ENCODE results near the gene TBX10. TPM values are rescaled to one million over a fixed set of nuclear protein-coding genes. Genes with fewer than 3 reads are reported as not detected.
"Not testable (repeated sequence)": the region's sequence is repeated elsewhere in the genome, so short reads cannot be mapped to it uniquely, and the experiment has no call there.

The TBX10 gene
- polyA plus RNA-seq, 1 donor (not counting 4 experiments of a cell fraction or from before 2014, with no cell fraction given) = not detected

DNA sequence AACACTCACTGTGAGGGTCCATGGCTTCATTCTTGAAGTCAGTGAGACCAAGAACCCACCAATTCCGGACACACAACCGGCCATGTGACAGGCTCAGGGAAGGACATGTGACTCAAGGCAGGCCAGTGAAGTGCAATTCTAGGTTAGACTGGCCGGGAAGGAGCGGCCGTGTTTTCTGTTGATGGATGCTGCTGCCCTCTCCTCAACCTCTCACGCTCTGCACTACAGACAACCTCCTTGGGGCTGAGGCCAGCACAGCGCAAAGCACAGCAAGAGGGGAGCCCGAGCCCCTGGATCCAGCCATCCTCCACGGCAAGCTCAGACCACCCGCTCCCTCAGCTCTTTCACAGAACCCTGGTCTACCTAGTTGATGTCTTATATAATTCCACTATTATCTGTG lies 12.6 kb downstream of the TBX10 start:
- Histone ChIP-seq H2AFZ (ENCODE audit: control insufficient read depth, low read length) (no peak overlapping the region), H4K20me1 (ENCODE audit: control insufficient read depth, extremely low read depth, insufficient read depth, low read length) (no peaks in the 10 kb centered on the region), H3K79me2 (ENCODE audit: control insufficient read depth, insufficient read depth, low read length) (no peaks in the 10 kb centered on the region), H3K4me2 (ENCODE audit: control insufficient read depth, extremely low read depth, insufficient read depth, low read depth, low read length) (no peak overlapping the region), H3K36me3 (ENCODE audit: control insufficient read depth in 2 of 2, extremely low read depth in 1 of 2, insufficient read depth in 2 of 2, low read length in 2 of 2) (no peaks in the 10 kb centered on the region), H3K9me3 (ENCODE audit: control insufficient read depth, low read depth, low read length) (no peaks in the 10 kb centered on the region), H3K9me1 (ENCODE audit: control insufficient read depth, extremely low read depth, insufficient read depth, low read length) (no peaks in the 10 kb centered on the region), H3K9ac (ENCODE audit: control insufficient read depth, extremely low read depth, insufficient read depth, low read length) (no peak overlapping the region), H3K27ac (ENCODE audit: control insufficient read depth, insufficient read depth, low read length) (no peak overlapping the region), H3K27me3 (ENCODE audit: control insufficient read depth, extremely low read depth, insufficient read depth, low read length) (no peaks in the 10 kb centered on the region), H3K4me1 (ENCODE audit: control insufficient read depth, extremely low read depth, insufficient read depth, low read length) (peaks cover 6% of the 10 kb centered on the region), H3K4me3 (ENCODE audit: control insufficient read depth in 2 of 3, extremely low read depth in 1 of 3, insufficient read depth in 2 of 3, low read depth in 1 of 3, low read length in 3 of 3) (no peak overlapping the region)
- no peak for DNase-seq (ENCODE audit: low read depth, low spot score)
- dilution Hi-C loops (cut with MboI; ENCODE audit: extremely low pct_ligation_motif_present, low sequenced_read_pairs) = no loop called here
- no peak for FAIRE-seq
- TF ChIP-seq, protein P1, sequence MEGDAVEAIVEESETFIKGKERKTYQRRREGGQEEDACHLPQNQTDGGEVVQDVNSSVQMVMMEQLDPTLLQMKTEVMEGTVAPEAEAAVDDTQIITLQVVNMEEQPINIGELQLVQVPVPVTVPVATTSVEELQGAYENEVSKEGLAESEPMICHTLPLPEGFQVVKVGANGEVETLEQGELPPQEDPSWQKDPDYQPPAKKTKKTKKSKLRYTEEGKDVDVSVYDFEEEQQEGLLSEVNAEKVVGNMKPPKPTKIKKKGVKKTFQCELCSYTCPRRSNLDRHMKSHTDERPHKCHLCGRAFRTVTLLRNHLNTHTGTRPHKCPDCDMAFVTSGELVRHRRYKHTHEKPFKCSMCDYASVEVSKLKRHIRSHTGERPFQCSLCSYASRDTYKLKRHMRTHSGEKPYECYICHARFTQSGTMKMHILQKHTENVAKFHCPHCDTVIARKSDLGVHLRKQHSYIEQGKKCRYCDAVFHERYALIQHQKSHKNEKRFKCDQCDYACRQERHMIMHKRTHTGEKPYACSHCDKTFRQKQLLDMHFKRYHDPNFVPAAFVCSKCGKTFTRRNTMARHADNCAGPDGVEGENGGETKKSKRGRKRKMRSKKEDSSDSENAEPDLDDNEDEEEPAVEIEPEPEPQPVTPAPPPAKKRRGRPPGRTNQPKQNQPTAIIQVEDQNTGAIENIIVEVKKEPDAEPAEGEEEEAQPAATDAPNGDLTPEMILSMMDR (optimal IDR thresholded peaks at IDR 0.05 in 1 of 3, IDR thresholded peaks at IDR 0.05 in 1 of 3, conservative IDR thresholded peaks at IDR 0.05 in 1 of 3; ENCODE audit: extremely low read depth in 1 of 3, insufficient read depth in 2 of 3, low read length in 3 of 3) = no peak
- TF ChIP-seq EZH2 (IDR thresholded peaks at IDR 0.05; ENCODE audit: low read length) = no peak

DNA sequence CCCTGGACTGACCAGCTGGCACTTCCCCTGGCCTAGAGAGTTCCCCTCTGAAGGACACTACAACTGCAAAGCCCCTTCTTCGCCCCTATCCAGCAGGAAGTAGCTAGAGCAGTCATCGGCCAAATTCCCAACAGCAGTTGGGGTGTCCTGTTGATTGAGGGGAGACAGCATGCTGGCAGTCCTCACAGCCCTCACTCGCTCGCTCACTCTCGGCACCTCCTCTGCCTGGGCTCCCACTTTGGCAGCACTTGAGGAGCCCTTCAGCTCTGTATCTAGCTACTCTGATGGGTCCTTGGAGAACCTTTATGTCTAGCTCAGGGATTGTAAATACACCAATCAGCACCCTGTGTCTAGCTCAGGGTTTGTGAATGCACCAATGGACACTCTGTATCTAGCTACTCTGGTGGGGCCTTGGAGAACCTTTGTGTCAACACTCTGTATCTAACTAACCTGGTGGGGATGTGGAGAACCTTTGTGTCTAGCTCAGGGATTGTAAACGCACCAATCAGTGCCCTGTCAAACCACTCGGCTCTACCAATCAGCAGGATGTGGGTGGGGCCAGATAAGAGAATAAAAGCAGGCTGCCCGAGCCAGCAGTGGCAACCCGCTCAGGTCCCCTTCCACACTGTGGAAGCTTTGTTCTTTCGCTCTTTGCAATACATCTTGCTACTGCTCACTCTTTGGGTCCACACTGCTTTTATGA lies 13.3 kb downstream of the TBX10 start:
- H3K4me3 ChIP-seq (ENCODE audit: control insufficient read depth in 2 of 3, extremely low read depth in 1 of 3, insufficient read depth in 2 of 3, low read depth in 1 of 3, low read length in 3 of 3); dilution Hi-C loops (cut with MboI; ENCODE audit: extremely low pct_ligation_motif_present, low sequenced_read_pairs); H3K4me2 ChIP-seq (ENCODE audit: control insufficient read depth, extremely low read depth, insufficient read depth, low read depth, low read length); H3K9me3 ChIP-seq (ENCODE audit: control insufficient read depth, low read depth, low read length); DNase-seq (ENCODE audit: low read depth, low spot score); H2AFZ ChIP-seq (ENCODE audit: control insufficient read depth, low read length); H3K36me3 ChIP-seq (ENCODE audit: control insufficient read depth in 2 of 2, extremely low read depth in 1 of 2, insufficient read depth in 2 of 2, low read length in 2 of 2); H3K4me1 ChIP-seq (ENCODE audit: control insufficient read depth, extremely low read depth, insufficient read depth, low read length); FAIRE-seq; H3K79me2 ChIP-seq (ENCODE audit: control insufficient read depth, insufficient read depth, low read length); H3K27me3 ChIP-seq (ENCODE audit: control insufficient read depth, extremely low read depth, insufficient read depth, low read length); H4K20me1 ChIP-seq (ENCODE audit: control insufficient read depth, extremely low read depth, insufficient read depth, low read length); H3K9me1 ChIP-seq (ENCODE audit: control insufficient read depth, extremely low read depth, insufficient read depth, low read length); H3K27ac ChIP-seq (ENCODE audit: control insufficient read depth, insufficient read depth, low read length); H3K9ac ChIP-seq (ENCODE audit: control insufficient read depth, extremely low read depth, insufficient read depth, low read length): not testable (repeated sequence)

DNA sequence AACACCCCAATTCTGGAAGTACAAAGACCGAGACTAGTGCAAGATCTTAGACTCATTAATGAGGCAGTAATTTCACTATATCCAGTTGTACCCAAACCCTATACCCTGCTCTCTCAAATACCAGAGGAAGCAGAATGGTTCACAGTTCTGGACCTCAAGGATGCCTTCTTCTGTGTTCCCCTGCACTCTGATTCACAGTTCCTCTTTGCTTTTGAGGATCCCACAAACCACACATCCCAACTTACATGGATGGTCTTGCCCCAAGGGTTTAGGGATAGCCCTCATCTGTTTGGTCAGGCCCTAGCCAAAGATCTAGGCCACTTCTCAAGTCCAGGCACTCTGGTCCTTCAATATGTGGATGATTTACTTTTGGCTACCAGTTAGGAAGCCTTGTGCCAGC lies 15.8 kb downstream of the TBX10 start:
- FAIRE-seq; DNase-seq (ENCODE audit: low read depth, low spot score); H3K4me2 ChIP-seq (ENCODE audit: control insufficient read depth, extremely low read depth, insufficient read depth, low read depth, low read length); H3K9me3 ChIP-seq (ENCODE audit: control insufficient read depth, low read depth, low read length); H3K4me3 ChIP-seq (ENCODE audit: control insufficient read depth in 2 of 3, extremely low read depth in 1 of 3, insufficient read depth in 2 of 3, low read depth in 1 of 3, low read length in 3 of 3); H3K27me3 ChIP-seq (ENCODE audit: control insufficient read depth, extremely low read depth, insufficient read depth, low read length); H3K79me2 ChIP-seq (ENCODE audit: control insufficient read depth, insufficient read depth, low read length); H3K9me1 ChIP-seq (ENCODE audit: control insufficient read depth, extremely low read depth, insufficient read depth, low read length); dilution Hi-C loops (cut with MboI; ENCODE audit: extremely low pct_ligation_motif_present, low sequenced_read_pairs); H2AFZ ChIP-seq (ENCODE audit: control insufficient read depth, low read length); H3K4me1 ChIP-seq (ENCODE audit: control insufficient read depth, extremely low read depth, insufficient read depth, low read length); H3K27ac ChIP-seq (ENCODE audit: control insufficient read depth, insufficient read depth, low read length); H3K36me3 ChIP-seq (ENCODE audit: control insufficient read depth in 2 of 2, extremely low read depth in 1 of 2, insufficient read depth in 2 of 2, low read length in 2 of 2); H4K20me1 ChIP-seq (ENCODE audit: control insufficient read depth, extremely low read depth, insufficient read depth, low read length); H3K9ac ChIP-seq (ENCODE audit: control insufficient read depth, extremely low read depth, insufficient read depth, low read length): not testable (repeated sequence)

DNA sequence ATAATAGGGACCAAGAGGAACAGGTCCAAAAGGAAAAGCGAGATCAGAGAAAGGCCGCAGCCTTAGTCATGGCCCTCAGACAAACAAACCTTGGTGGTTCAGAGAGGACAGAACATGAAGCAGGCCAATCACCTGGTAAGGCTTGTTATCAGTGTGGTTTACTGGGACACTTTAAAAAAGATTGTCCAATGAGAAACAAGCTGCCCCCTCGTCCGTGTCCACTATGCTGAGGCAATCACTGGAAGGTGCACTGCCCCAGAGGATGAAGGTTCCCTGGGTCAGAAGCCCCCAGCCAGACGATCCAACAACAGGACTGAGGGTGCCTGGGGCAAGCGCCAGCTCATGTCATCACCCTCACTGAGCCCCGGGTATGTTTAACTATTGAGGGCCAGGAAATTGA lies 16.7 kb downstream of the TBX10 start:
- H3K36me3 ChIP-seq (ENCODE audit: control insufficient read depth in 2 of 2, extremely low read depth in 1 of 2, insufficient read depth in 2 of 2, low read length in 2 of 2); H3K9me1 ChIP-seq (ENCODE audit: control insufficient read depth, extremely low read depth, insufficient read depth, low read length); H2AFZ ChIP-seq (ENCODE audit: control insufficient read depth, low read length); H3K4me3 ChIP-seq (ENCODE audit: control insufficient read depth in 2 of 3, extremely low read depth in 1 of 3, insufficient read depth in 2 of 3, low read depth in 1 of 3, low read length in 3 of 3); H3K4me2 ChIP-seq (ENCODE audit: control insufficient read depth, extremely low read depth, insufficient read depth, low read depth, low read length); FAIRE-seq; H4K20me1 ChIP-seq (ENCODE audit: control insufficient read depth, extremely low read depth, insufficient read depth, low read length); DNase-seq (ENCODE audit: low read depth, low spot score); H3K9me3 ChIP-seq (ENCODE audit: control insufficient read depth, low read depth, low read length); H3K27me3 ChIP-seq (ENCODE audit: control insufficient read depth, extremely low read depth, insufficient read depth, low read length); H3K27ac ChIP-seq (ENCODE audit: control insufficient read depth, insufficient read depth, low read length); H3K9ac ChIP-seq (ENCODE audit: control insufficient read depth, extremely low read depth, insufficient read depth, low read length); H3K79me2 ChIP-seq (ENCODE audit: control insufficient read depth, insufficient read depth, low read length); dilution Hi-C loops (cut with MboI; ENCODE audit: extremely low pct_ligation_motif_present, low sequenced_read_pairs); H3K4me1 ChIP-seq (ENCODE audit: control insufficient read depth, extremely low read depth, insufficient read depth, low read length): not testable (repeated sequence)

All from keratinocyte (primary cell).